SKM-1 (cell line): ENCODE measurements around the gene SNCAIP.

ENCODE experiments used
- DNase-seq: peaks from one replicate; lab custom pipeline; 2025; ENCODE audit not compliant: unreplicated experiment; lab: John Stamatoyannopoulos, UW

SNCAIP gene

GRCh38 chr5:122493091-122494021, 181.3 kb downstream of the SNCAIP start:
- no peak for DNase-seq

- no peak for DNase-seq
Observed at GRCh38 chr5:122494109-122494508, 182.1 kb downstream of the SNCAIP start.

- DNase-seq: no peak
Observed at GRCh38 chr5:122498163-122498562, 186.1 kb downstream of the SNCAIP start.

GRCh38 chr5:122499585-122499984, 187.5 kb downstream of the SNCAIP start:
- no peak for DNase-seq

GRCh38 chr5:122500245-122501088, 188.4 kb downstream of the SNCAIP start:
- DNase-seq: peak; percentile 7

GRCh38 chr5:122501089-122501435, 189.0 kb downstream of the SNCAIP start:
- DNase-seq: no peak

- DNase-seq: no peak
Observed at GRCh38 chr5:122507045-122507444, 195.0 kb downstream of the SNCAIP start.

- DNase-seq: no peak
Observed at GRCh38 chr5:122507581-122507980, 195.5 kb downstream of the SNCAIP start.

- no peak for DNase-seq
Observed at GRCh38 chr5:122508623-122509022, 196.6 kb downstream of the SNCAIP start.
